RWPE1 (cell line): ENCODE measurements around the gene WDR53.
"Not testable (repeated sequence)": the region's sequence is repeated elsewhere in the genome, so short reads cannot be mapped to it uniquely, and the experiment has no call there.

Source experiments
- CTCF ChIA-PET: fragments of 350-600 bp; sonication (Branson Sonifier 250); formaldehyde crosslinking; extraction: SDS; loops from one replicate; lab custom pipeline; 2021; lab: Yijun Ruan, JAX
- POLR2A ChIA-PET: fragments of 400-600 bp; formaldehyde crosslinking; extraction: SDS; loops from one replicate; lab custom pipeline; 2020; ENCODE audit warnings: antibody characterized with exemption; ENCODE audit not compliant: low non-redundant PET; lab: Yijun Ruan, JAX
- DNase-seq: peaks from one replicate; pipeline ENCODE4 v3.0.0; 2012; ENCODE audit warnings: low spot score
- H3K27ac ChIP-seq: fragments of 450-650 bp; 2 replicates; pipeline ENCODE4 v1.5.1; 2017
- CTCF ChIP-seq: fragments of 450-650 bp; conservative IDR thresholded peaks from 2 replicates; pipeline ENCODE4 v1.5.1; 2017; ENCODE audit warnings: low read depth, mild to moderate bottlenecking

Gene WDR53

GRCh38 chr3:196596355-196596754 lies 28.0 kb upstream of the WDR53 start:
- ChIA-PET CTCF (interaction anchor here (0.6 to 0.8 kb wide), 2 partner anchors 13 to 169 kb away, joined by 3 to 5 read pairs; no protein-coding TSS in a partner anchor), POLR2A (no interaction called here)
- no peak for DNase-seq
- no peak for TF ChIP-seq CTCF
- H3K27ac ChIP-seq: no peak overlapping the region

GRCh38 chr3:196590279-196590678 lies 21.9 kb upstream of the WDR53 start:
- CTCF ChIA-PET: interaction anchor here (0.6 kb wide), 2 partner anchors 95 to 339 kb away, joined by 3 to 4 read pairs; no protein-coding TSS in a partner anchor
- no peak for DNase-seq

GRCh38 chr3:196585044-196585757 lies 16.8 kb upstream of the WDR53 start:
- POLR2A ChIA-PET: no interaction called here
- CTCF ChIA-PET: interaction anchor here (0.6 to 0.8 kb wide), 2 partner anchors 25 to 99 kb away, joined by 4 to 5 read pairs; no protein-coding TSS in a partner anchor
- no peak for TF ChIP-seq CTCF
- DNase-seq: no peak
- H3K27ac ChIP-seq: no peak overlapping the region

More at GRCh38 chr3:196590279-196590678, 21.9 kb upstream of the WDR53 start:
- POLR2A ChIA-PET: no interaction called here
- no peak for TF ChIP-seq CTCF
- H3K27ac ChIP-seq: no peak overlapping the region

- DNase-seq: no peak
- no peak overlapping the region for H3K27ac ChIP-seq
- POLR2A ChIA-PET: no interaction called here
- CTCF ChIA-PET: no interaction called here
- TF ChIP-seq CTCF: no peak
Observed at GRCh38 chr3:196572389-196572788, 4.0 kb upstream of the WDR53 start.

GRCh38 chr3:196570332-196570731 lies 2.0 kb upstream of the WDR53 start:
- POLR2A ChIA-PET, CTCF ChIA-PET, DNase-seq, H3K27ac ChIP-seq: not testable (repeated sequence)

- CTCF ChIA-PET: no interaction called here
- peak overlapping the region; percentile 88 for H3K27ac ChIP-seq
- DNase-seq: peak; percentile 41
- TF ChIP-seq CTCF: no peak
- POLR2A ChIA-PET: interaction anchor here (1.7 kb wide), 1 partner anchor 40 kb away, joined by 5 read pairs; no protein-coding TSS in a partner anchor
Observed at GRCh38 chr3:196569003-196569516, 706 bp upstream of the WDR53 start.
